Stimulated activated CD8-positive, alpha-beta memory T cell treated with anti-CD3 and anti-CD28 coated beads, Interleukin-7, amount 100 ng/mL, for 24 hours (primary cell): ENCODE results near the gene TNS3.

ENCODE experiments used
- DNase-seq: peaks from one replicate; pipeline ENCODE4 v3.0.0-alpha.2; 2020; ENCODE audit warnings: low read depth

The TNS3 gene

GRCh38 chr7:47540387-47541350 is 41.2 kb downstream of the TNS3 start:
- DNase-seq = no peak

GRCh38 chr7:47540053-47540386 is 41.9 kb downstream of the TNS3 start:
- DNase-seq = no peak

GRCh38 chr7:47539398-47540052 is 42.4 kb downstream of the TNS3 start:
- DNase-seq = no peak

GRCh38 chr7:47538846-47539311 is 43.0 kb downstream of the TNS3 start:
- no peak for DNase-seq

- DNase-seq = no peak
These were observed 43.9 kb downstream of the TNS3 start for GRCh38 chr7:47537716-47538675.

- no peak for DNase-seq
These were observed 45.0 kb downstream of the TNS3 start for GRCh38 chr7:47536661-47537611.

GRCh38 chr7:47535704-47536628 is 45.9 kb downstream of the TNS3 start:
- DNase-seq = no peak

GRCh38 chr7:47535035-47535703 is 46.7 kb downstream of the TNS3 start:
- no peak for DNase-seq

- DNase-seq = no peak
These were observed 47.4 kb downstream of the TNS3 start for GRCh38 chr7:47534322-47535034.

- DNase-seq = no peak
These were observed 50.1 kb downstream of the TNS3 start for GRCh38 chr7:47531584-47532492.

- DNase-seq = no peak
These were observed 51.9 kb downstream of the TNS3 start for GRCh38 chr7:47529826-47530555.

- DNase-seq = no peak
These were observed 52.5 kb downstream of the TNS3 start for GRCh38 chr7:47529405-47529804.

- DNase-seq = no peak
These were observed 53.4 kb downstream of the TNS3 start for GRCh38 chr7:47528471-47528870.

- no peak for DNase-seq
These were observed 55.4 kb downstream of the TNS3 start for GRCh38 chr7:47526466-47526865.

GRCh38 chr7:47525066-47525623 is 56.8 kb downstream of the TNS3 start:
- no peak for DNase-seq

GRCh38 chr7:47523401-47523800 is 58.5 kb downstream of the TNS3 start:
- DNase-seq = no peak
